ENCODE data around the gene BLVRB.

- TF ChIP-seq CTCF (IDR thresholded peaks at IDR 0.05; ENCODE audit: extremely low read depth in 1 of 2, insufficient read depth in 1 of 2, low read depth in 1 of 2, low read length in 2 of 2): no peak
- TF ChIP-seq POLR2A (IDR thresholded peaks at IDR 0.05; ENCODE audit: low read depth, low read length): no peak
- no peak for TF ChIP-seq POLR2AphosphoS5 (IDR thresholded peaks at IDR 0.05; ENCODE audit: insufficient read depth, low read depth, low read length)
- TF ChIP-seq EZH2 (IDR thresholded peaks at IDR 0.05; ENCODE audit: borderline replicate concordance, low read depth, low read length, severe bottlenecking): no peak
Observed at GRCh38 chr19:40474737-40475136, 9.2 kb upstream of the BLVRB start.
